GM18951 (cell line): ENCODE results near the gene XXYLT1.

Experiments used
- POLR2A ChIP-seq: IDR thresholded peaks from 4 replicates; pipeline ENCODE4 v1.6.1; 2011; ENCODE audit warnings: mild to moderate bottlenecking; ENCODE audit not compliant: insufficient read length, insufficient read depth; ENCODE audit errors: extremely low read depth
- in situ Hi-C: fragments of 300-500 bp; cut with MboI; formaldehyde crosslinking; loops from one replicate; pipeline ENCODE4 v1.12.0; 2022; ENCODE audit warnings: low sequenced_read_pairs, mixed read lengths, inconsistent platforms; ENCODE audit not compliant: unreplicated experiment

Gene XXYLT1

DNA sequence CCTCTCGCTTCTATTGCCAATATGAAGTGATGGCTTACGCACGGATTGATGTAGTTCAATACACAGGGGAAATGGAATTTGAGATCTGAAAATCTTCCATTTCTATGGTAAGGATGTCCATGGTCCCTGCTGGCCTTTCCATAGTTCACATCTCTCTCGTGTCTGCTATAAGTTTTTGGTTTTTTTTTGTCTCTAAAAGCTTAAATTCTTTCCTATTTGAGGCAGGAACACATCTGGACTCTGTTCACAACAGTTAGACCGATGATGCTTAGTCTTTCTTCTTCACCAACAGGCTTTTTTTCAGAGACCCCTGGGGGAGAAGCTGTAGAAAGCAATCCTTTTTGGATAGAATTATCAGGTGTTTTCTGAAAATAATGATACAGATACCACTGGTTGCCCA lies 108.1 kb downstream of the XXYLT1 start:
- in situ Hi-C loops = no loop called here
- TF ChIP-seq POLR2A = no peak

DNA sequence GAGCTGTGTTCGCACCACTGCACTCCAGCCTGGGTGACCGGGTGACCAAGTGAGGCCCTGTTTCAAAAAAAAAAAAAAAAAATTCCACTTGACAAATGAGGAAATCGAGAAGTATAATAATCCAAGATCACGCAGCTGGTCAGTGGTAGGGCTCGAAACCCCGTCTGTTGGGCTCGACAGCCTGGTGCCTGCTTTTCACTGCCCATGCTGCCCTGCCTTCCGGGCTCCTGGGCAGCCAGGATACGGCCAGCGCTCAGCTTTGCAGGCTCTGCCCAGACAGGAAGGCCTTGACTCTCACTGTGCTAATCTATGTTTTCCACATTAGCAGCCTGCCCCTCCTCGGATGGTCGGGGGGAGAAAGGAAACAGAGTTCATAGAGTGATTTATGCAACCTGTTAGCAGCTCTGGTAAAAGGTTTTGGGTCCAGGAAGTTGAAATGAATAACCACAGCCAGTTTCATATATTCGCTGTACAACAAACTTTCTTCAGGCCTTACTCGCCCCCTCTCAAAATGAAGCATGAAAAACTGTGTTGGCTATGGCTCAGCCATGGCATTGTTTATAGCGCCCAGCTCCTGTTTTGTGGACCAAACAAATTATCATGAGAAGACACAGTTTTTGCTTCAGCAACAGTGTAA lies 108.8 kb downstream of the XXYLT1 start:
- in situ Hi-C loops = no loop called here
- peak; percentile 34 for TF ChIP-seq POLR2A

DNA sequence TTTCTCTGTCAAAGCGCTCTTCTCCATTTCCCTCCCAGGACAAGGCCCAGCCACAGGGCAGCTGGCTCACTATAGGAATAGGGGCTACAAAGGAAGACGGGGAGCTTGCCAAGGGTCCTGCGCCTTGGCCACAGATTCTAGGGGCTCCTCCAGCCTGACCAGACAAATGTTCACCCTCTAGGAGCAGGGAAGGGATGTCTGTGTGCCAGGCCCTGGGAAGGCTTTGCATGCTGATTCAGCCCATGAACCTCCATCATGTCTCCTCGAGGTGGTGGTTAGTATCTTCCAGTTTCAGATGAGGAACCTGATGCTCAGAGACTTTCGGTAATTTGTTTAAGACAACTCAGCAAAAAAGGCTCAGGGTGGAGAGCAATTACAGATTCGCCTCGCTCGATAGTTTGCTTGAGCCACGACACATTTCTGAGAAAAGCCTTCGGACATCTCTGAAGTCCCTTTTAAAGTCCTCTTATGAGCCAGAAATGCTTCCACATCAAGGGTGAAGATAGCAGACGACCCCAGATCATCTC lies 110.0 kb downstream of the XXYLT1 start:
- no peak for TF ChIP-seq POLR2A
- in situ Hi-C loops = no loop called here

GRCh38 chr3:195160257-195160898 lies 110.6 kb downstream of the XXYLT1 start:
- no peak for TF ChIP-seq POLR2A
- in situ Hi-C loops = no loop called here

GRCh38 chr3:195159814-195160165 lies 111.2 kb downstream of the XXYLT1 start:
- no peak for TF ChIP-seq POLR2A
- in situ Hi-C loops = loop anchor here (10.0 kb wide), 1 partner anchor 95 kb away; no protein-coding TSS in a partner anchor

DNA sequence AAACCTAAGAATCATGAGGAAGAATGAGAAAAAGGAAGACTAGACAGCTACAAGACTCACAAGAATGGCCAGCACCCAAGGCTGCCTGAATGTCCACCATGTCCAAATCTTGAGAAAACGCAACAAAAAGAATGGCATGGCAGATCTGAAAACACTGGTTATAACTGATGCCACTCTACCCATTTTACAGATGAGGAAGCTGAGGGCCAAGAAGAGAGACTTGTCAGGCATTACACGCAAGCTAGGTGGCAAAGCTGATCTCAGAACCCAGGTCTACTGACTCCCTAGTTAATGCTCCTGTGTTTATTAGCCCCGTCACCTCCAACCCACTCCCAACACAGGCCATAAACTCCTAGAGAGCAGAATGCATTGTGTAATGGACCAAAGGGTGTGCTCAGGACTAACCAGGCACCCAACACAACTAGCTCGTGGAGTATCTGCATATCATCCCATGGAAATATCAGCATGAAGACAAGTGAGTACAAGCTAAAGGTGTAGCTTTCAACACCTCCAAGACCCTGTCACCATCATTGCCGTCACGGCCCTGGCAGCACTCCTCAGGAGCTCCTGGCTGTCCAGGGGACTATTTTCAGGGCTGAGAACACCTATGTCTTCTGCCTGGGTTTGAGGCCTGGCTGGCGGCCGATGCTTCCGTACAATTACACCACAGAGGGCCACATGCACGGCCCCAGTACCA lies 111.7 kb downstream of the XXYLT1 start:
- in situ Hi-C loops = loop anchor here (10.0 kb wide), 1 partner anchor 96 kb away; no protein-coding TSS in a partner anchor
- TF ChIP-seq POLR2A = no peak

- no peak for TF ChIP-seq POLR2A
- in situ Hi-C loops = loop anchor here (10.0 kb wide), 1 partner anchor 98 kb away; no protein-coding TSS in a partner anchor
Observed at GRCh38 chr3:195156286-195156890, 114.6 kb downstream of the XXYLT1 start.

DNA sequence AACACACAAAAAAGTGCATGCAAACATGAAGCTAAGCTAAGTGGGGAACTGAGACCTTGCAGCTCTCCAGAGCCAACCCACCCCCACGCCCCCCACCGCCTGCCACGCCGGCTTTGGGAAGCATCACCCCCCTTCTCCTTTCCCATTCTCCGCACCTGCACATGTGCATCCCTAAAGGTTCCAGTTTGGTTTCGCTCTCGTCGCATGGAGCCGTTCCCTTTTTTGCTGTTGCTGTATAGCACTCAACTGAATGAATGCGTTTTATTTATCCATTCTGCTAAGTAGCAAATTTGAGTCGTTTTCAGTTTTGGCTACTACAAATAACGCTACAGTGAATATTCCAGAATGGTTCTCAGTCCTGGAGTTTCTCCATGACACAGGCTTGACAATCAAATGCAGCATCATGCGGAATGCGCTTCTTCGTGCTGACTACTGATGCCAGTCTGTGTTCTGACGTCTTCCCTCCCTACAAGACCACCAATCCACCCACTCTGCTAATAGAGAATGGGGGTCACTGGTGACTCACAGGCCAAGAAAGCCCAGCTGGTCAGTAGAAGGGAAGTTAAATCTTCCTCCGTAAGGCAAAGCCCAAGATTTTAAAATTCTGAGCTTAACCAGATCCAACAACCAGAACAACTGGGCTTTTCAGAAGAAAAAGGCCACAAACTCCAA lies 115.3 kb downstream of the XXYLT1 start:
- TF ChIP-seq POLR2A = no peak
- in situ Hi-C loops = loop anchor here (10.0 kb wide), 1 partner anchor 99 kb away; no protein-coding TSS in a partner anchor

DNA sequence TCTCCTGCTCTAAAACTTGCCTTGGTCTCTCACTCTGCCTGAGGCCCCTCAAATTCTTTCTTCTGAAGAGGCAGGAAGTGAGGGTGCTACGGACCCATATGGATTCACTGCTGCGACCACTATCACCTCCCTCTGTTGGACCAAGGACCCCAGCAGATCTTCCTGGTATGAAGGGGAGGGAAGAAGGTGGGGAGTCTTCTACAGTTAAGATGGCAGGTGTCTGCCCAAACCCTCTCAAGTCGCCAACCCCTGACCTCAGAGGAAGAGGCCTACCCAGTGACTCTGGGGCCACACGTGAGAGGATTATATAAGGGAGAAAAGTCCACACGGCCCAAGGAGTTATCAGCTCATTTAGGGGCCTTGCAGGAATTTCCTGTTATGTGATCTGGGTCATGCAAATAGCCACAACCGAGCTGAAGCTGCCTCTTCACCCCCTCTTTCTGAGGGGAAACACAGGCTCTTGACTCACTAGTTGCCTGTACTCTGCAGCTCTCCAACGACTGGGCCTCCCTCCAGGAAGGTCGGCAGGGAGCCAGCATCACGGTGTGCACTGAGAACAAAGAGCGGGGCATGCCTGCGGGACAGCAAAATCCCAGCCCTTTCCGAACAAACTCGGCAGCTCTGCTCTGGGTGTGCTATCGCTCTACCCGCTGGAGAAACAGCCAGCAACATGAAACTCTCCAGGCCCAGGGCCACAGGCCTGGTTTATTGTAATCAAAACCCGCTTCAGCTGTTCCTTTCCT lies 116.0 kb downstream of the XXYLT1 start:
- no peak for TF ChIP-seq POLR2A
- in situ Hi-C loops = loop anchor here (10.0 kb wide), 1 partner anchor 100 kb away; no protein-coding TSS in a partner anchor

GRCh38 chr3:195154111-195154791 lies 116.7 kb downstream of the XXYLT1 start:
- no peak for TF ChIP-seq POLR2A
- in situ Hi-C loops = loop anchor here (10.0 kb wide), 1 partner anchor 101 kb away; no protein-coding TSS in a partner anchor

- TF ChIP-seq POLR2A = no peak
- in situ Hi-C loops = loop anchor here (10.0 kb wide), 1 partner anchor 101 kb away; no protein-coding TSS in a partner anchor
Observed at GRCh38 chr3:195153653-195154052, 117.3 kb downstream of the XXYLT1 start.
